Breast epithelium (tissue), 3 donors: ENCODE measurements around the gene PTTG1IP.

Source experiments
- POLR2A ChIP-seq: fragments of 450-650 bp; IDR thresholded peaks from one replicate; pipeline ENCODE4 v1.6.1; 2016; ENCODE audit warnings: antibody characterized with exemption, mild to moderate bottlenecking, moderate library complexity
- TF ChIP-seq, protein P1 (sequence below), 3 donors: fragments of 450-650 bp; IDR thresholded peaks; one replicate each; pipeline ENCODE4 v1.5.1; 2016 to 2017; ENCODE audit warnings: antibody characterized with exemption in 3 of 3, mild to moderate bottlenecking in 3 of 3, moderate library complexity in 3 of 3

DNA sequence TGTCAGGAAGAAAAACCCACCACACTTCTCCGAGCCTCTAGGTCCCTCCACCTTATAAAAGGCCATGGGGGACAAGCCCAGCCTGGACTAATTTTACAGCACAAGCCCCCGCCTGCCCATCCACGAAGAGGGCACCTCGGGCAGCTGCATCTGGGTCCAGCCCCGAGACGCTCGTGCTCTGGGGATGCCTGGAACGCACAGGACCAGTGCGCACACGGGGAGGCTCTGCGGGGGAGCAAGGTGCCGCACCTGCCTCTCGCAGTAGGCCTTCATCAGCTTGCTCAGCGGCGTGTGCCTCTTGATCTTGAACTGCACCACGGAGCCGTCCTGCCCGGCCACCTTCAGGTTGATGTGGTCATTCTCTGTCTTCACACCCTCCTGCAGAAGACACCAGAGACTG is 59.8 kb downstream of the PTTG1IP start:
- TF ChIP-seq, protein P1, sequence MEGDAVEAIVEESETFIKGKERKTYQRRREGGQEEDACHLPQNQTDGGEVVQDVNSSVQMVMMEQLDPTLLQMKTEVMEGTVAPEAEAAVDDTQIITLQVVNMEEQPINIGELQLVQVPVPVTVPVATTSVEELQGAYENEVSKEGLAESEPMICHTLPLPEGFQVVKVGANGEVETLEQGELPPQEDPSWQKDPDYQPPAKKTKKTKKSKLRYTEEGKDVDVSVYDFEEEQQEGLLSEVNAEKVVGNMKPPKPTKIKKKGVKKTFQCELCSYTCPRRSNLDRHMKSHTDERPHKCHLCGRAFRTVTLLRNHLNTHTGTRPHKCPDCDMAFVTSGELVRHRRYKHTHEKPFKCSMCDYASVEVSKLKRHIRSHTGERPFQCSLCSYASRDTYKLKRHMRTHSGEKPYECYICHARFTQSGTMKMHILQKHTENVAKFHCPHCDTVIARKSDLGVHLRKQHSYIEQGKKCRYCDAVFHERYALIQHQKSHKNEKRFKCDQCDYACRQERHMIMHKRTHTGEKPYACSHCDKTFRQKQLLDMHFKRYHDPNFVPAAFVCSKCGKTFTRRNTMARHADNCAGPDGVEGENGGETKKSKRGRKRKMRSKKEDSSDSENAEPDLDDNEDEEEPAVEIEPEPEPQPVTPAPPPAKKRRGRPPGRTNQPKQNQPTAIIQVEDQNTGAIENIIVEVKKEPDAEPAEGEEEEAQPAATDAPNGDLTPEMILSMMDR (IDR thresholded peaks at IDR 0.05): no peak
- TF ChIP-seq POLR2A: no peak
